H1 (cell line): ENCODE data around the gene MAST2. TPM values are rescaled to one million over a fixed set of nuclear protein-coding genes. Genes with fewer than 3 reads are reported as not detected.

Source experiments
- CTCF ChIA-PET: fragments of 300-600 bp; sonication (Branson Sonifier 250); formaldehyde crosslinking; loops from one replicate; lab custom pipeline; 2021; ENCODE audit not compliant: partially characterized antibody; lab: Charles Lee
- POLR2A ChIA-PET: fragments of 300-600 bp; sonication (Branson Sonifier 250); formaldehyde crosslinking; loops from one replicate; lab custom pipeline; 2021; ENCODE audit warnings: inconsistent platforms; ENCODE audit not compliant: partially characterized antibody; lab: Charles Lee
- DNase-seq, 2 experiments: peaks; one replicate each; pipeline versions ENCODE4 v3.0.0 to v3.0.0-alpha.2; 2010 to 2022; ENCODE audit warnings: low spot score in 2 of 2, low read depth in 1 of 2, mixed read lengths in 1 of 2
- FAIRE-seq: peaks from 2 replicates; lab custom pipeline; 2011; peaks lifted over from hg19 to GRCh38; lab: Jason Lieb, UNC
- H2AFZ ChIP-seq: 2 replicates; pipeline ENCODE4 v1.8.1; 2012; ENCODE audit warnings: low read length, inconsistent platforms
- H2AK5ac ChIP-seq: 2 replicates; pipeline ENCODE4 v1.6.1; 2013; ENCODE audit warnings: low read depth, low read length
- H2BK120ac ChIP-seq: replicated peaks from 2 replicates; pipeline ENCODE3; 2013; ENCODE audit warnings: low read depth, low read length, inconsistent platforms
- H2BK12ac ChIP-seq: 2 replicates; pipeline ENCODE4 v1.6.1; 2013; ENCODE audit warnings: low read depth, low read length
- H2BK15ac ChIP-seq: 2 replicates; pipeline ENCODE4 v1.6.1; 2013; ENCODE audit warnings: low read length
- H2BK20ac ChIP-seq: 2 replicates; pipeline ENCODE4 v1.6.1; 2013; ENCODE audit warnings: low read length
- H2BK5ac ChIP-seq: 2 replicates; pipeline ENCODE4 v1.6.1; 2013; ENCODE audit warnings: low read depth, low read length
- H3K14ac ChIP-seq: 2 replicates; pipeline ENCODE4 v1.6.1; 2013; ENCODE audit warnings: inconsistent platforms; ENCODE audit not compliant: insufficient read length
- H3K18ac ChIP-seq: 2 replicates; pipeline ENCODE4 v1.6.1; 2013; ENCODE audit warnings: low read length; ENCODE audit errors: extremely low read depth
- H3K23ac ChIP-seq: 2 replicates; pipeline ENCODE4 v1.6.1; 2013; ENCODE audit warnings: inconsistent platforms; ENCODE audit not compliant: insufficient read length
- H3K23me2 ChIP-seq: 2 replicates; pipeline ENCODE4 v1.6.1; 2013; ENCODE audit warnings: low read depth, low read length
- H3K27ac ChIP-seq: 2 replicates; pipeline ENCODE4 v1.6.1; 2011; ENCODE audit warnings: low read depth, low read length, inconsistent platforms
- H3K27me3 ChIP-seq, 4 experiments: replicated peaks in 1 of 4; 1 replicate in 1 of 4; 2 replicates in 3 of 4; pipeline versions ENCODE4 v1.6.1 to v1.8.1; 2011 to 2013; ENCODE audit warnings: low read length in 3 of 4, mild to moderate bottlenecking in 3 of 4, inconsistent platforms in 2 of 4, mixed read lengths in 2 of 4, moderate library complexity in 1 of 4; ENCODE audit not compliant: control insufficient read depth in 3 of 4, insufficient read depth in 3 of 4; ENCODE audit errors: extremely low read depth in 1 of 4
- H3K36me3 ChIP-seq, 4 experiments: 2 replicates each; pipeline versions ENCODE4 v1.6.1 to v1.8.1; 2011 to 2013; ENCODE audit warnings: mild to moderate bottlenecking in 4 of 4, low read length in 3 of 4, moderate library complexity in 2 of 4, control low read depth in 1 of 4, inconsistent platforms in 1 of 4; ENCODE audit not compliant: insufficient read depth in 4 of 4, control insufficient read depth in 2 of 4
- H3K4ac ChIP-seq: replicated peaks from 2 replicates; pipeline ENCODE3; 2013; ENCODE audit warnings: low read length, low read depth, mixed read lengths, inconsistent platforms; ENCODE audit not compliant: insufficient read length
- H3K4me1 ChIP-seq, 4 experiments: replicated peaks in 1 of 4; 1 replicate in 1 of 4; 2 replicates in 3 of 4; pipeline versions ENCODE4 v1.6.1 to v1.8.1; 2011 to 2013; ENCODE audit warnings: low read length in 3 of 4, inconsistent platforms in 2 of 4, mixed read lengths in 1 of 4; ENCODE audit not compliant: insufficient read depth in 4 of 4, control insufficient read depth in 3 of 4
- H3K4me2 ChIP-seq, 2 experiments: 2 replicates each; pipeline versions ENCODE4 v1.6.1 to v1.8.1; 2011 to 2013; ENCODE audit warnings: low read depth in 2 of 2, low read length in 2 of 2, control low read depth in 1 of 2, inconsistent platforms in 1 of 2, mild to moderate bottlenecking in 1 of 2; ENCODE audit not compliant: insufficient read depth in 1 of 2
- H3K4me3 ChIP-seq, 4 experiments: fragments of 200-600, 300-600 bp in 1 of 4; sonication (generic), shearing (Covaris generic), sonication (Bioruptor Twin) in 1 of 4; 2 replicates each; pipeline versions ENCODE4 v1.5.1 to v1.8.1; 2011 to 2016; ENCODE audit warnings: low read length in 4 of 4, low read depth in 3 of 4, control low read depth in 2 of 4, inconsistent platforms in 2 of 4, mild to moderate bottlenecking in 2 of 4, mixed read lengths in 1 of 4, moderate library complexity in 1 of 4; ENCODE audit not compliant: insufficient read depth in 2 of 4; ENCODE audit errors: extremely low read depth in 1 of 4
- H3K56ac ChIP-seq: replicated peaks from 2 replicates; pipeline ENCODE3; 2013; ENCODE audit warnings: low read depth, mild to moderate bottlenecking, mixed read lengths, low read length, inconsistent platforms; ENCODE audit not compliant: insufficient read length
- H3K79me1 ChIP-seq: 2 replicates; pipeline ENCODE4 v1.6.1; 2013; ENCODE audit warnings: low read depth, low read length, control low read depth
- H3K79me2 ChIP-seq, 2 experiments: 2 replicates each; pipeline versions ENCODE4 v1.6.1 to v1.8.1; 2012 to 2013; ENCODE audit warnings: low read length in 2 of 2, mild to moderate bottlenecking in 2 of 2, inconsistent platforms in 1 of 2; ENCODE audit not compliant: insufficient read depth in 2 of 2, control insufficient read depth in 1 of 2
- H3K9ac ChIP-seq, 4 experiments: replicated peaks in 1 of 4; 1 replicate in 1 of 4; 2 replicates in 3 of 4; pipeline versions ENCODE4 v1.6.1 to v1.8.1; 2011 to 2013; ENCODE audit warnings: low read depth in 3 of 4, low read length in 3 of 4, control low read depth in 2 of 4, mild to moderate bottlenecking in 2 of 4, moderate library complexity in 2 of 4, inconsistent platforms in 1 of 4; ENCODE audit errors: extremely low read depth in 1 of 4
- H3K9me3 ChIP-seq, 2 experiments: 2 replicates each; pipeline versions ENCODE4 v1.6.1 to v1.8.1; 2012 to 2013; ENCODE audit warnings: mild to moderate bottlenecking in 2 of 2, moderate library complexity in 2 of 2, control low read depth in 1 of 2, inconsistent platforms in 1 of 2, low read depth in 1 of 2, low read length in 1 of 2, mixed read lengths in 1 of 2; ENCODE audit not compliant: insufficient read depth in 2 of 2
- H4K20me1 ChIP-seq, 2 experiments: replicated peaks in 1 of 2; 2 replicates each; pipeline versions ENCODE3 to v1.8.1; 2011 to 2013; ENCODE audit warnings: inconsistent platforms in 2 of 2, low read length in 2 of 2, mild to moderate bottlenecking in 1 of 2; ENCODE audit not compliant: insufficient read depth in 2 of 2, control insufficient read depth in 1 of 2
- H4K5ac ChIP-seq: 2 replicates; pipeline ENCODE4 v1.6.1; 2013; ENCODE audit warnings: low read length, low read depth, mixed read lengths, inconsistent platforms; ENCODE audit not compliant: insufficient read length
- H4K8ac ChIP-seq: 2 replicates; pipeline ENCODE4 v1.8.0; 2013; ENCODE audit warnings: mild to moderate bottlenecking, moderate library complexity, low read length, inconsistent platforms; ENCODE audit not compliant: insufficient read depth; ENCODE audit errors: extremely low read depth
- H4K91ac ChIP-seq: replicated peaks from 2 replicates; pipeline ENCODE3; 2013; ENCODE audit warnings: low read length, mixed read lengths, inconsistent platforms; ENCODE audit not compliant: insufficient read length
- BACH1 ChIP-seq: IDR thresholded peaks from 2 replicates; pipeline ENCODE4 v1.6.1; 2012; ENCODE audit warnings: low read length, improper control_type of control experiment
- BCL11A ChIP-seq, 2 experiments: IDR thresholded peaks; one replicate each; pipeline ENCODE4 v1.6.1; 2011; ENCODE audit warnings: low read depth in 2 of 2, low read length in 2 of 2, mild to moderate bottlenecking in 2 of 2
- BRCA1 ChIP-seq: IDR thresholded peaks from 2 replicates; pipeline ENCODE4 v1.6.1; 2012; ENCODE audit warnings: low read depth, low read length, improper control_type of control experiment
- CHD2 ChIP-seq: IDR thresholded peaks from 2 replicates; pipeline ENCODE4 v1.6.1; 2012; ENCODE audit warnings: low read length, improper control_type of control experiment
- EGR1 ChIP-seq: IDR thresholded peaks from 2 replicates; pipeline ENCODE4 v1.6.1; 2011; ENCODE audit warnings: low read depth, low read length, borderline replicate concordance
- NRF1 ChIP-seq: IDR thresholded peaks from 2 replicates; pipeline ENCODE4 v1.6.1; 2011; ENCODE audit warnings: mild to moderate bottlenecking, low read depth, low read length, improper control_type of control experiment
- RBBP5 ChIP-seq: IDR thresholded peaks from 2 replicates; pipeline ENCODE4 v1.7.1; 2012; ENCODE audit warnings: low read depth, mild to moderate bottlenecking, inconsistent platforms, low read length, moderate library complexity, borderline replicate concordance
- SIX5 ChIP-seq: IDR thresholded peaks from 2 replicates; pipeline ENCODE4 v1.6.1; 2011; ENCODE audit warnings: mild to moderate bottlenecking, low read depth, low read length
- SP1 ChIP-seq: IDR thresholded peaks from 2 replicates; pipeline ENCODE4 v1.6.1; 2011; ENCODE audit warnings: low read depth, low read length
- SP2 ChIP-seq: IDR thresholded peaks from 2 replicates; pipeline ENCODE4 v1.6.1; 2012; ENCODE audit warnings: mild to moderate bottlenecking, low read length, inconsistent platforms
- USF2 ChIP-seq: IDR thresholded peaks from 2 replicates; pipeline ENCODE4 v1.6.1; 2011; ENCODE audit warnings: low read length, improper control_type of control experiment
- WGBS, 2 experiments: shearing (Covaris generic) in 1 of 2; methylation state at CpG; one replicate each; pipeline versions ENCODE4 v1.1.6 to v1.1.7; 2013 to 2015; ENCODE audit warnings: low lambda C conversion rate in 2 of 2, mixed read lengths in 2 of 2, inconsistent platforms in 1 of 2, low coverage in 1 of 2, missing lambda C conversion rate in 1 of 2; ENCODE audit not compliant: insufficient replicate concordance in 2 of 2, insufficient coverage in 1 of 2, insufficient read length in 1 of 2; ENCODE audit errors: extremely low coverage in 1 of 2, missing lambda C conversion rate in 1 of 2; 5-methylcytosine and 5-hydroxymethylcytosine counted together
- polyA plus RNA-seq, 7 experiments: library from polyadenylated mRNA; depleted of rRNA in 3 of 7; stranded (reverse) in 5 of 7; unstranded in 2 of 7; fragments of >200 nt in 5 of 7; fragments of 200-250 nt in 2 of 7; gene quantifications; 1 replicate in 5 of 7; 2 replicates in 1 of 7; 4 replicates in 1 of 7; pipeline versions ENCODE4 v1.2.1 to v1.2.3, GENCODE V29; 2011 to 2013; ENCODE audit warnings: missing spikeins in 2 of 7, mixed read lengths in 2 of 7
- total RNA-seq: library from RNA; stranded (reverse); fragmentation: NEBNext Ultra II Directional; extraction: Animal tissue kit (Norgen Biotek cat#: 25700); gene quantifications from 2 replicates; pipeline ENCODE4 v1.2.1, GENCODE V29; 2021
- TF ChIP-seq, protein P1 (sequence below): IDR thresholded peaks from 2 replicates; pipeline ENCODE4 v1.6.1; 2012; ENCODE audit warnings: inconsistent platforms

Gene MAST2
- total and polyA plus RNA-seq, 2 of the 8 experiments (the other 6 are each of a cell fraction or from before 2014, with no cell fraction given): 20.5 to 35.4 TPM

DNA sequence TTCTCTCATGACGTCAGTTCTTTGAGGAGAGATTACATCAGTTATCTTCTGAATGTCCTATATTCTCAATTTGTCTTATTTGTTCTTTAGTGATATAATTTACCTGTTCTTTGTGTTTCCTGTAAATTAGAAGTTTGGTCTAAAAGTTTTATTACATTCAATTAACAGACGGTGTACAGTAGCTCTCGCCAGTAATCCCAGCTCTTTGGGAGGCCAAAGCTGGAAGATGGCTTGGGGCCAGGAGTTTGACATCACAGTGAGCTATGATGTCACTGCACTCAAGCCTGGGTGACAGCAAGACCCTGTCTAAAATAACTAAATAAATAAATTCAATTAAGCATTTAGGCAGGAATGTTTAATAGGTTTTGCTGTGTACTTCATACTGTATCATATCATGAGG, 27.6 kb upstream of the MAST2 start:
- no peak overlapping the region for H3K18ac ChIP-seq
- WGBS, 2 experiments: 88% methylated on average over 3 of the region's 3 CpGs; no CpG with 5 or more reads in 1 of the 2 experiments
- no peak overlapping the region for H4K5ac ChIP-seq
- H3K9me3 ChIP-seq: no peaks in the 10 kb centered on the region
- POLR2A ChIA-PET: no interaction called here
- TF ChIP-seq BRCA1: no peak
- TF ChIP-seq CHD2: no peak
- TF ChIP-seq USF2: no peak
- TF ChIP-seq RBBP5: no peak
- TF ChIP-seq NRF1: no peak
- TF ChIP-seq EGR1: no peak
- TF ChIP-seq BACH1: no peak
- TF ChIP-seq, protein P1, sequence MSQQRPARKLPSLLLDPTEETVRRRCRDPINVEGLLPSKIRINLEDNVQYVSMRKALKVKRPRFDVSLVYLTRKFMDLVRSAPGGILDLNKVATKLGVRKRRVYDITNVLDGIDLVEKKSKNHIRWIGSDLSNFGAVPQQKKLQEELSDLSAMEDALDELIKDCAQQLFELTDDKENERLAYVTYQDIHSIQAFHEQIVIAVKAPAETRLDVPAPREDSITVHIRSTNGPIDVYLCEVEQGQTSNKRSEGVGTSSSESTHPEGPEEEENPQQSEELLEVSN: no peak
- TF ChIP-seq SIX5: no peak
- TF ChIP-seq BCL11A (IDR thresholded peaks at IDR 0.05; ENCODE audit: low read depth in 2 of 2, low read length in 2 of 2): no peak
- TF ChIP-seq SP1: no peak
- TF ChIP-seq SP2: no peak
- DNase-seq (no peak), FAIRE-seq (no peak)
- H3K9ac ChIP-seq: no peak overlapping the region
- no peak overlapping the region for H2BK5ac ChIP-seq
- H2BK12ac ChIP-seq: no peak overlapping the region
- H4K91ac ChIP-seq: no peak overlapping the region
- no peaks in the 10 kb centered on the region for H3K23me2 ChIP-seq
- no peaks in the 10 kb centered on the region for H4K20me1 ChIP-seq
- H2AK5ac ChIP-seq: no peak overlapping the region
- H3K23ac ChIP-seq: no peak overlapping the region
- no peak overlapping the region for H3K14ac ChIP-seq
- H2AFZ ChIP-seq: no peak overlapping the region
- H2BK120ac ChIP-seq: no peak overlapping the region
- CTCF ChIA-PET: interaction anchor here (1.5 kb wide), 1 partner anchor 104 kb away, joined by 3 read pairs; no protein-coding TSS in a partner anchor
- no peak overlapping the region for H3K4me3 ChIP-seq
- no peak overlapping the region for H3K27ac ChIP-seq
- H3K79me1 ChIP-seq: no peaks in the 10 kb centered on the region
- H3K4ac ChIP-seq: no peak overlapping the region
- H3K27me3 ChIP-seq: no peaks in the 10 kb centered on the region
- H4K8ac ChIP-seq: no peak overlapping the region
- no peak overlapping the region for H3K56ac ChIP-seq
- H2BK20ac ChIP-seq: no peak overlapping the region
- H3K4me2 ChIP-seq: no peak overlapping the region
- no peaks in the 10 kb centered on the region for H3K79me2 ChIP-seq
- H3K36me3 ChIP-seq: no peaks in the 10 kb centered on the region
- H2BK15ac ChIP-seq: no peak overlapping the region
- no peaks in the 10 kb centered on the region for H3K4me1 ChIP-seq
